Non-pigmented ciliary epithelial cell (primary cell): ENCODE measurements around the gene APOL4.
"Not testable (repeated sequence)": the region's sequence is repeated elsewhere in the genome, so short reads cannot be mapped to it uniquely, and the experiment has no call there.

Experiments used
- DNase-seq: peaks from one replicate; pipeline ENCODE4 v3.0.0-alpha.2; 2010; ENCODE audit warnings: low read depth

APOL4 gene

DNA sequence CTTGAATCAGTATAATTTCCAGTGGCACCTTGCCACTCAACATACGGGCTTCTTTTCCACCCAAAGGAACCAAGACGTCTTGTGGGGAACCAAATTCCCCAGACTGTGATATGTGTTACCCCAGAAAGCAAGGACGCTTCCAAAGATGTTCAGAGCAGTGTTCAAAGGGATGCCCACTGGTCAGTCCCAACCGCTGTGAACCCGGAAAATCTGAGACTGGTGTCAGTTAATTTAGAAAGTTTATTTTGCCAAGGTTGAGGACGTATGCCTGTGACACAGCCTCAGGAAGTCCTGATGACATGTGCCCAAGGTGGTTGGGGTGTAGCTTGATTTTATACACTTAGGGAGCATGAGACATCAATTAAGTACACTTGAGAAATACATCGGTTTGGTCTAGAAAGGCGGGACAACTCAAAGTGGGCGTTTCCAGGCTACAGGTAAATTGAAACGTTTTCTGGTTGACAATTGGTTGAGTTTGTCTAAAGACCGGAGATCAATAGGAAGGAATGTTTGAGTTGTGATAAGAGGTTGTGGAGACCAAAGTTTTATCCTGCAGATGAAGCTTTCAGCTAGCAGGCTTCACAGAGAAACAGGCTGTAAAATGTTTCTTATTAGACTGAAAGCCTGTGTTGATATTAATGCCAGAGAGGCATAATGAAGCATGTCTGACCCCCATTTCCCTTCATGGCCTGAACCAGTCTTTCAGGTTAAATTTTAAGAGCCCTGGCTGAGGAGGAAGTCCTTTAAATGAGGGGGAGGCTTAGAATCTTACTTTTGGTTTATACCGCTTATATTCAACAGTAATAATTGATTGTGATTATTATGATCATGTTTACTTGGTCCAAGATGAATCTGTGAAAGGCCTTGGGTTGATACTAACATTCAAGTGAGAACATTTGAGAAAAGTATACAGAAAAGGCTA is 47.8 kb downstream of the APOL4 start:
- DNase-seq, result no peak

GRCh38 chr22:36152821-36153220 is 48.8 kb downstream of the APOL4 start:
- DNase-seq, result not testable (repeated sequence)

- no peak for DNase-seq
These were observed 49.5 kb downstream of the APOL4 start for GRCh38 chr22:36152088-36152487.

DNA sequence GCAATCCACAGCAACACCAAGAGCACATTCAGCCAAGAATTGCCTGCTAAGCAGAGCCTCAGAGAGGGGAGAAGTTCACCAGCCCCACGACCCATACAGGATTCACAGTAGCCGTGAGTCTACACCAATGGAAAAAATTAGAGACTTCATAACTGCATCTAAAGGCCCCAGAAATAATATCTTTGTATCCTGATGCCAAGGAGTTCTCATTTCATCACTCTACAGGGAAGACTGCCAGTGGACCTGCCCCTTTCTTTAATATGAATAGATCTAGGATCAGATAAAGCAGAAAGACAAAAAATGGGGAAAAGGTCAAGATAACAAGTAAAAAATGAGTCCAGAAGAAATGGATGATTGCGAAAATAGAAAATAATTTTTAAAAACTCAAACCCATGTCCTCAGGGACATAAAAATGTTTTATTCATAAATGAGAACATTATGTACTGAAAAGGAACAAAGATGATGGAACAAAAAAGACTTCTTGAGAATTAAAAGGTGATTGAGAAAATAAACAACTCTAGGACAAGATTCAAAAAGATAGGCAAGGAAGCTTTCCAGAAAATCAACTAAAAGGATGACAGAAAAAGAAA is 50.5 kb downstream of the APOL4 start:
- DNase-seq, result no peak

GRCh38 chr22:36149441-36149840 is 52.2 kb downstream of the APOL4 start:
- no peak for DNase-seq

DNA sequence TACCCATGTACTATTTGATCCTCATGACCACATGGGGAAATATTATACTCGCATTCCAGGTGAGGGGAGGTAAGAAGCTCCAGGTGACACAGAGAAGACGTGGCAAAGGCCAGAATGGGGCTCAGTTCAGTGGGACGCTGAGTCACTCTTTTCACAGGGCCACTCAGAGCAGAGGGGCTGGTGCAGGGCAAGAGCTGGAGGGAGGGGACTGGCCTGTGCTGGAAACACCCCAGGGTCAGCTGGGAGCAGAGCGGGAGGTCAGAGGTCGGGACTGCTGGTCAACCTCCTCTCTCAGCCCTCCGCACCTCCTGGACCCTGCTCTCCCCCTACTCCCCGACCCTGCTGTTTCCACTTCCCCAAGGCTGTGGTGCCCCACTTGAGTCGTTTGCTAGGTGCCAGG is 53.2 kb downstream of the APOL4 start:
- no peak for DNase-seq

GRCh38 chr22:36147196-36147791 is 54.3 kb downstream of the APOL4 start:
- DNase-seq, result no peak

- DNase-seq, result no peak
These were observed 55.7 kb downstream of the APOL4 start for GRCh38 chr22:36145881-36146280.

DNA sequence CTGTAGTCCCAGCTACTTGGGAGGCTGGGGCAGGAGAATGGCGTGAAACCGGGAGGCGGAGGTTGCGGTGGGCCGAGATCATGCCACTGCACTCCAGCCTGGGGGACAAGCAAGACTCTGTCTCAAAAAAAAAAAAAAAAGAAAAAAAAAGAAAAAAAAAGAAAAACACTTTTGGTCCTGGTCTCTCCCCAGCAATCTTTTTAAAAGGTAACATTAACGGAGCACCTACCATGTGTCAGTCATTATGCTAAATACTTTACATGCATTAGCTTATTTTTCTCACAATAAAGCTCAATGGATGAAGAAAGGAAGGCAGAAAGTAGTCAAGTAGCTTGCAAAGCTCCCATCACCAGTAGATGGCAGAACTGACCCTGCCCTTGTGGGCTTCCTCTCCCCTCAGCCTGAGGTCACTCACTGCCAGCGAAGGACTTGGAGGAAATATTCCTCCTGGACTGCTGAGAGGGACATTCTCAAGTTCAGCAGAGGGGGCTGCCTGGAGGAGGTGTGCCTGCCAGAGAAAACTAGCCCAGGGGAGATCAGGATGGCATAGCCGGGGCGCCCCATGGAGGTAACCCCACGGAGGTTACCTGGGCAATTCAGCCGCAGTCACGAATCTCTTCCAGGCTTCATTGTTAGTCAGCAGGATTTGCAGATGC is 56.6 kb downstream of the APOL4 start:
- no peak for DNase-seq

GRCh38 chr22:36143956-36144355 is 57.7 kb downstream of the APOL4 start:
- DNase-seq, result no peak

DNA sequence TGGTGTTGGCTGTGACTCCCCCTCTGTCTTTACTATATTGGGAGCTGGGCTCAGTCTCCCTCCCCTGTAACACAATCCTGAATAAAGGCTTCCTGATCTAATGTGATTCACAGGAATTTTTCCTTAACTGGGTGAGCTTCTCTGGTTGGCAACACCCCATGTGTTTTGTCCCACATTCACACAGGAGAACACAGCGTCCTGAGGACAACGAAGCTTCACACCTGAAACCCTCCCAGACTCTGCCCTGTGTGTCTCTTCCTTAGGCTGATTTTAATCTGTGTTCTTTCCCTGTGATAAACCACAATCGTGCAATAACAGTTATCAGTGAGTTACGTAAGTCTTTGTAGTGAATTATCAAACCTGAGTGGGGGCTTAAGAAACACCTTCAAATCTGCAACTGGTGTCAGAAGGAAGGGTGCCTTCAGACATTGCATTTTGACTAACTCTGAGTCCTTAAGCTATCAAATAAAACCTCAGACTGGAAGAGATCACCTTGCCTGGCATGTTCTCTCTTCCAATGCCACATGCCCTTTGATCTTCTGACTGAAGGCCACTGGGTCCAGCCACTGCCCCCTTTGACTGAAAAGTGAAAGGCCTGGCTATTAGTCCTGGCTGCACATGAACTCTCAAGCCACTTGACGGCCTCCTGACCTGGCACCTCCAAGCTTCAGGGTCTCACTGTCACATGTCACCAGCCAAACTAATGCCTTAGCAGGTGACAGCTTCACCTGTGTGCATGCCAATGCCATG is 58.4 kb downstream of the APOL4 start:
- DNase-seq, result no peak

GRCh38 chr22:36141481-36141880 is 60.1 kb downstream of the APOL4 start:
- no peak for DNase-seq
